Prostate gland (tissue), 2 donors: ENCODE data around the gene PIK3C2G.

Source experiments
- CTCF ChIP-seq, 4 experiments: fragments of 200-600 bp in 2 of 4; fragments of 450-650 bp in 2 of 4; sonication (generic) in 2 of 4; IDR thresholded peaks; 1 replicate in 3 of 4; 2 replicates in 1 of 4; pipeline ENCODE4 v1.5.1; 2016 to 2019; ENCODE audit warnings: antibody characterized with exemption in 4 of 4, mild to moderate bottlenecking in 2 of 4, moderate library complexity in 2 of 4
- POLR2A ChIP-seq: fragments of 450-650 bp; IDR thresholded peaks from one replicate; pipeline ENCODE4 v1.6.1; 2016; ENCODE audit warnings: antibody characterized with exemption, mild to moderate bottlenecking

GRCh38 chr12:18394742-18395141 is 133.4 kb downstream of the PIK3C2G start:
- no peak for TF ChIP-seq CTCF (IDR thresholded peaks at IDR 0.05)
- TF ChIP-seq POLR2A: no peak
